ENCODE data around the gene CDC42BPB.

GRCh38 chr14:103031956-103032355, 25.4 kb downstream of the CDC42BPB start:
- no peak for TF ChIP-seq FOXA1 (IDR thresholded peaks at IDR 0.05)
- no peak for TF ChIP-seq BHLHE40 (IDR thresholded peaks at IDR 0.05; ENCODE audit: borderline replicate concordance)
